A673 (cell line): Measurements from ENCODE around the gene SNORC.

Experiments used
- CTCF ChIP-seq: fragments of 300-800, 200-600 bp; sonication (generic); conservative IDR thresholded peaks from 2 replicates; pipeline ENCODE4 v1.5.1; 2017; ENCODE audit warnings: low read depth, mild to moderate bottlenecking, antibody characterized with exemption, low read length, moderate library complexity, mixed read lengths
- EZH2 ChIP-seq: fragments of 200-600 bp; sonication (generic); IDR thresholded peaks from 2 replicates; pipeline ENCODE4 v1.6.1; 2017; ENCODE audit warnings: borderline replicate concordance, low read depth, mild to moderate bottlenecking, mixed read lengths, antibody characterized with exemption, low read length; ENCODE audit not compliant: poor library complexity, severe bottlenecking

GRCh38 chr2:232919141-232919540 lies 49.1 kb downstream of the SNORC start:
- no peak for TF ChIP-seq CTCF
- TF ChIP-seq EZH2: no peak
